Activated CD4-positive, CD25-positive, alpha-beta regulatory T cell treated with anti-CD3 and anti-CD28 coated beads, Interleukin-2, amount 50 U/mL, for 16 hours (primary cell): ENCODE data around the gene GDNF.

Source experiments
- DNase-seq: peaks from one replicate; pipeline ENCODE4 v3.0.0-alpha.2; 2020; ENCODE audit warnings: low read depth, low spot score

GDNF gene

GRCh38 chr5:37847978-37848425 is 8.2 kb upstream of the GDNF start:
- no peak for DNase-seq

- no peak for DNase-seq
Observed at GRCh38 chr5:37846786-37847310, 7.0 kb upstream of the GDNF start.

GRCh38 chr5:37844009-37844408 is 4.2 kb upstream of the GDNF start:
- DNase-seq, result no peak

- DNase-seq, result no peak
Observed at GRCh38 chr5:37842048-37842447, 2.2 kb upstream of the GDNF start.

- DNase-seq, result no peak
Observed at GRCh38 chr5:37841203-37841602, 1.4 kb upstream of the GDNF start.

- no peak for DNase-seq
Observed at GRCh38 chr5:37840053-37841034, 503 bp upstream of the GDNF start.

- DNase-seq, result no peak
Observed at GRCh38 chr5:37838933-37839341, 904 bp downstream of the GDNF start.

- DNase-seq, result no peak
Observed at GRCh38 chr5:37838152-37838932, 1.5 kb downstream of the GDNF start.

- no peak for DNase-seq
Observed at GRCh38 chr5:37837414-37838032, 2.3 kb downstream of the GDNF start.

GRCh38 chr5:37836592-37837413 is 3.0 kb downstream of the GDNF start:
- DNase-seq, result no peak

GRCh38 chr5:37836235-37836591 is 3.6 kb downstream of the GDNF start:
- DNase-seq, result no peak

- no peak for DNase-seq
Observed at GRCh38 chr5:37835380-37835973, 4.4 kb downstream of the GDNF start.

- no peak for DNase-seq
Observed at GRCh38 chr5:37834542-37835379, 5.1 kb downstream of the GDNF start.

GRCh38 chr5:37833990-37834389 is 5.9 kb downstream of the GDNF start:
- no peak for DNase-seq

GRCh38 chr5:37831821-37832534 is 7.9 kb downstream of the GDNF start:
- no peak for DNase-seq

GRCh38 chr5:37830348-37830747 is 9.5 kb downstream of the GDNF start:
- DNase-seq, result no peak

- no peak for DNase-seq
Observed at GRCh38 chr5:37825334-37825915, 14.4 kb downstream of the GDNF start.

- DNase-seq, result no peak
Observed at GRCh38 chr5:37823433-37824152, 16.2 kb downstream of the GDNF start.
